Measurements from ENCODE around the gene TPGS2. TPM values are rescaled to one million over a fixed set of nuclear protein-coding genes. Genes with fewer than 3 reads are reported as not detected.
"Not testable (repeated sequence)": the region's sequence is repeated elsewhere in the genome, so short reads cannot be mapped to it uniquely, and the experiment has no call there.

TPGS2 gene
- 57.6 TPM for total RNA-seq
- long read RNA-seq, full-length matches to known transcripts, result 76 of 94 reads
- long read RNA-seq, partial matches to known transcripts, result 2 of 94 reads
- long read RNA-seq, other reads (novel, unspliced or antisense), result 16 of 94 reads

DNA sequence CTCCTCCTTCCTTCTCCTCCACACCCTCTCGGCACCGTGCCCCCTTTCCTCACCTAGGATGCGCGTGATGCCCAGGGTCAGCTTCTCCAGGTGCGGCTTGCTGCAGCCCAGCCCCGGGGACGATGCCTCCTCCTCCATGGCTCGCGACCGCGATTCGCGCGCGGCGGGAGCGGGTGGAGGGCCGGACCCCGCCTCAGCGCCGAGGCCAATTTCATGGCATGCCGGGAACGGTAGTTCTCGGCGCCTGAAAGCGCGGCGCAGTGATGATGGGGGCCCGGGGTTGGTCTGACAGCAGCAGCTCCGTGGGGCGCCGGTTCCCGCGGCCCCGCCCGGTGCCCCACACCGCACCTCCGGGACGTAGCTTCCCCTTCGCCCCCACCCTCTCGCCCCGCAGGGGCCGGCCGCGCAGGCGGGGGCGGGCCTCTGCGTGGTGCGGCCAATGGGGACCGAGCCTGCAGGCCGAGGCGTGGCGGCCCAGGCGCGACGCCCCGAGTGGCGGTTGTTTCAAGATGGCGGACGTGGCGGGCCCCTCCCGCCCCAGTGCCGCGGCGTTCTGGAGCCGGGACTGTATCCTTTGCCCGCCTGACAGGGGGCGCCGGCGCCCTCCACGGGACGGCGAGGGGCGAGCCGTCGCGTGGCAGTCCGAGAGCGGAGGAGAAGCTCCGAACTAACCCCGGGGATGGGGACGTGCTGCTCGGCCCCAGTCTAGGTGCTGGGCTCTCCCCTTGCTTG, at the start of gene TPGS2, which contains the start of gene KIAA1328:
TSS of gene TPGS2 (minus strand) at position 373 of the 732 bp plus-strand sequence. CDS start at position 138, 235 bp downstream.
TSS of gene KIAA1328 (plus strand) at position 498 of the 732 bp plus-strand sequence. CDS start at position 510, 12 bp downstream.
- intact Hi-C loops (cut with DNase I), result no loop called here
- DNase-seq (peak; percentile 95), ATAC-seq (peak; percentile 97)
- TF ChIP-seq, protein P1, sequence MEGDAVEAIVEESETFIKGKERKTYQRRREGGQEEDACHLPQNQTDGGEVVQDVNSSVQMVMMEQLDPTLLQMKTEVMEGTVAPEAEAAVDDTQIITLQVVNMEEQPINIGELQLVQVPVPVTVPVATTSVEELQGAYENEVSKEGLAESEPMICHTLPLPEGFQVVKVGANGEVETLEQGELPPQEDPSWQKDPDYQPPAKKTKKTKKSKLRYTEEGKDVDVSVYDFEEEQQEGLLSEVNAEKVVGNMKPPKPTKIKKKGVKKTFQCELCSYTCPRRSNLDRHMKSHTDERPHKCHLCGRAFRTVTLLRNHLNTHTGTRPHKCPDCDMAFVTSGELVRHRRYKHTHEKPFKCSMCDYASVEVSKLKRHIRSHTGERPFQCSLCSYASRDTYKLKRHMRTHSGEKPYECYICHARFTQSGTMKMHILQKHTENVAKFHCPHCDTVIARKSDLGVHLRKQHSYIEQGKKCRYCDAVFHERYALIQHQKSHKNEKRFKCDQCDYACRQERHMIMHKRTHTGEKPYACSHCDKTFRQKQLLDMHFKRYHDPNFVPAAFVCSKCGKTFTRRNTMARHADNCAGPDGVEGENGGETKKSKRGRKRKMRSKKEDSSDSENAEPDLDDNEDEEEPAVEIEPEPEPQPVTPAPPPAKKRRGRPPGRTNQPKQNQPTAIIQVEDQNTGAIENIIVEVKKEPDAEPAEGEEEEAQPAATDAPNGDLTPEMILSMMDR (IDR thresholded peaks at IDR 0.05), result peak; percentile 52
- Histone ChIP-seq H3K9me3 (no peaks in the 10 kb centered on the region), H3K4me3 (peak within 1 kb of the TSS; percentile 95), H3K4me1 (peaks cover 6% of the 10 kb centered on the region), H3K27me3 (no peaks in the 10 kb centered on the region), H3K36me3 (peaks cover 4% of the 10 kb centered on the region), H3K27ac (peak within 1 kb of the TSS; percentile 82)

DNA sequence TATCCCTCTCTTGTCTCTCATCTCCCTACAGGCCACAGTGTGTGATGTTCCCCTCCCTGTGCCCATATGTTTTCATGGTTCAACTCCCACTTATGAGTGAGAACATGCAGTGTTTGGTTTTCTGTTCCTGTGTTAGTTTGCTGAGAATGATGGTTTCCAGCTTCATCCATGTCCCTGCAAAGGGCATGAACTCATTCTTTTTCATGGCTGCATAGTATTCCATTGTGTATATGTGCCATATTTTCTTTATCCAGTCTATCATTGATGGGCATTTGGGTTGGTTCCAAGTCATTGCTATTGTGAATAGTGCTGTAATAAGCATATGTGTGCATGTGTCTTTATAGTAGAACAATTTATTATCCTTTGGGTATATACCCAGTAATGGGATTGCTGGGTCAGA, 45.0 kb upstream of the TPGS2 start:
- intact Hi-C loops (cut with DNase I); H3K27me3 ChIP-seq; H3K27ac ChIP-seq; ATAC-seq; H3K4me3 ChIP-seq; H3K4me1 ChIP-seq; DNase-seq; H3K36me3 ChIP-seq; H3K9me3 ChIP-seq: not testable (repeated sequence)

DNA sequence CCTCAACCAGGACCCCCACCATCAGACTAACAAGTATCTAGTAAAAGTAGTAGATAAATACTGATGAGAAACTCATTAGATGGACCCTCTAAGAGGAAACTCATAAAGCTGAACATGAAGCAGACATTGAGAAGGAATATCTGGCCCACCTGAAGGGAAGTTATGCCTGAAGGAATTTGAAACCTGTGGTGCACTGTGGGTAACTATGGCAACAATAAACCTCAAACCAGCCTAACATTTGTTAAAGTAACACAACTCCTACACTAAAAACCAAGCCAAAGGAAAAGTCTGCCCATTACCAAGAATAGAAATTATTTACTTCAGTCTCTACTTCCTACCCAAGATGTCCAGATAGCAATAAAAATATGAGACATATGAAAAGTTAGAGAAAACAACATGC, 43.5 kb upstream of the TPGS2 start:
- DNase-seq, result no peak
- Histone ChIP-seq H3K4me1 (no peaks in the 10 kb centered on the region), H3K4me3 (no peak overlapping the region), H3K27me3 (no peaks in the 10 kb centered on the region), H3K27ac (no peak overlapping the region), H3K36me3 (no peaks in the 10 kb centered on the region), H3K9me3 (no peaks in the 10 kb centered on the region)
- TF ChIP-seq, protein P1 (IDR thresholded peaks at IDR 0.05), result no peak
- no peak for ATAC-seq
- intact Hi-C loops (cut with DNase I), result no loop called here

DNA sequence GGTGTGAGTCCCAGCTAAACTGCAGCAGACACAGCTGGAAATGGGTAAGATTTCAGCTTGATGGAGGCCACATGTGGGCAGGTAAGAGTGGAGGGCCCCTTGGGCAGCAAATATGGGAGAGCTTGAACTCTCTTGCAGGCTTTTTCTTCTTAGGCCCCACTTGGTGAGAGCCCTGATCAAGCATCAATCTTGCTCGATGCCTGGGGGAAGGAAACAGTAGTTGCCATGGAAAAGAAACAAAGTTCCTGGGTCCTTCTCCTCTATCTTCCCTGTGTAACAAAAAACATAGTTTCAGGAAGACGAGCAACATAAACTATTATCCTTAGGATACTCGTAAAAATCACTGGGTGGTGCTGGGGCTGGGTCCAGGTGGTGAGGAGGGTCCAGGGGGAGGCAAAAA, 43.0 kb upstream of the TPGS2 start:
- Histone ChIP-seq H3K27ac (no peak overlapping the region), H3K4me1 (no peaks in the 10 kb centered on the region), H3K27me3 (no peaks in the 10 kb centered on the region), H3K36me3 (no peaks in the 10 kb centered on the region), H3K9me3 (no peaks in the 10 kb centered on the region), H3K4me3 (no peak overlapping the region)
- TF ChIP-seq, protein P1 (IDR thresholded peaks at IDR 0.05), result no peak
- ATAC-seq, result no peak
- DNase-seq, result no peak
- intact Hi-C loops (cut with DNase I), result no loop called here

GRCh38 chr18:36867056-36867455, 38.3 kb upstream of the TPGS2 start:
- Histone ChIP-seq H3K9me3 (no peaks in the 10 kb centered on the region), H3K27ac (no peak overlapping the region), H3K36me3 (no peaks in the 10 kb centered on the region), H3K4me3 (no peak overlapping the region), H3K27me3 (no peaks in the 10 kb centered on the region), H3K4me1 (no peaks in the 10 kb centered on the region)
- ATAC-seq (no peak), DNase-seq (no peak)
- TF ChIP-seq, protein P1 (IDR thresholded peaks at IDR 0.05), result no peak
- intact Hi-C loops (cut with DNase I), result no loop called here

- Histone ChIP-seq H3K36me3 (no peaks in the 10 kb centered on the region), H3K9me3 (no peaks in the 10 kb centered on the region), H3K4me3 (no peak overlapping the region), H3K27me3 (no peaks in the 10 kb centered on the region), H3K27ac (no peak overlapping the region), H3K4me1 (no peaks in the 10 kb centered on the region)
- intact Hi-C loops (cut with DNase I), result no loop called here
- no peak for ATAC-seq
- TF ChIP-seq, protein P1 (IDR thresholded peaks at IDR 0.05), result no peak
- no peak for DNase-seq
These were observed 33.4 kb upstream of the TPGS2 start for GRCh38 chr18:36862182-36862581.

All from upper lobe of right lung (tissue), 1 donor.